AG09319 (cell line): ENCODE results near the gene FYCO1.

ENCODE experiments used
- DNase-seq: peaks from one replicate; pipeline ENCODE4 v3.0.0-alpha.2; 2010; ENCODE audit warnings: low read depth; ENCODE audit errors: extremely low read depth
- TF ChIP-seq, protein P1 (sequence below): IDR thresholded peaks from 2 replicates; pipeline ENCODE4 v1.5.1; 2011; ENCODE audit warnings: low read depth, mild to moderate bottlenecking, inconsistent platforms, low read length, moderate library complexity

Gene FYCO1

DNA sequence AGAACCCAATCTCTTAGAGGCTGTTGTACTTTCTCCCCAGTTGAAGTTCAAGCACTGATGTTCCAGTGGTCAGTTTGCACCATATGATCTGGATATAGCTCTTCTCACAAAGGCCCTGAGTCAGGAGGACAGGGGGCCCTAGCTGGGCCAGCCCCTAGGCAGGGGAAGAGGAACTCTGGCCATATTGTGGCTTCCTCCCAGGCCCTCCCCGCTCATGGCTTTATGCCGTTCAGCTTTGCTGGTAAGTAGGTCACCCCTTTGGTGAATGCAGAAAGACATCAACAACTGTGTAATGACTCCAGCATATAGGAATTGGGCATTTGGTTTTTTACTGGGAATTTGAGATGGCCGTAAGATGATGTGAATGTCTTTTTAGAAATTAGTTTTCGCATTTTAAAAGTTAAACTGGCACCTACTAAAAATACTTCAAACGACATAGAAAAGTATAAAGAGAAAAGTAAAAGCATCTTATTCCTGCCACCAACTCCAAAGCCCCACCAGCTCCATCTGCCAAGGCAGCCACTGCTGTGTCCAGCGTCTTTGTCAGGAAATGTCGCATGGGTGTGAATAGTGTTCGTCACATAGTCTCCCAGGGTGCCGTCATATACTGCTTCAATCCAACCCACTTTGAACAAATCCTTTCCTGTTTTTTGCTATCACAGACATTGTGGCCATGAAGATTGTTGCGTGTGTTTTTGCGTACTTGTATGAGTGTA lies 84.0 kb downstream of the FYCO1 start:
- DNase-seq: no peak
- TF ChIP-seq, protein P1, sequence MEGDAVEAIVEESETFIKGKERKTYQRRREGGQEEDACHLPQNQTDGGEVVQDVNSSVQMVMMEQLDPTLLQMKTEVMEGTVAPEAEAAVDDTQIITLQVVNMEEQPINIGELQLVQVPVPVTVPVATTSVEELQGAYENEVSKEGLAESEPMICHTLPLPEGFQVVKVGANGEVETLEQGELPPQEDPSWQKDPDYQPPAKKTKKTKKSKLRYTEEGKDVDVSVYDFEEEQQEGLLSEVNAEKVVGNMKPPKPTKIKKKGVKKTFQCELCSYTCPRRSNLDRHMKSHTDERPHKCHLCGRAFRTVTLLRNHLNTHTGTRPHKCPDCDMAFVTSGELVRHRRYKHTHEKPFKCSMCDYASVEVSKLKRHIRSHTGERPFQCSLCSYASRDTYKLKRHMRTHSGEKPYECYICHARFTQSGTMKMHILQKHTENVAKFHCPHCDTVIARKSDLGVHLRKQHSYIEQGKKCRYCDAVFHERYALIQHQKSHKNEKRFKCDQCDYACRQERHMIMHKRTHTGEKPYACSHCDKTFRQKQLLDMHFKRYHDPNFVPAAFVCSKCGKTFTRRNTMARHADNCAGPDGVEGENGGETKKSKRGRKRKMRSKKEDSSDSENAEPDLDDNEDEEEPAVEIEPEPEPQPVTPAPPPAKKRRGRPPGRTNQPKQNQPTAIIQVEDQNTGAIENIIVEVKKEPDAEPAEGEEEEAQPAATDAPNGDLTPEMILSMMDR: no peak

DNA sequence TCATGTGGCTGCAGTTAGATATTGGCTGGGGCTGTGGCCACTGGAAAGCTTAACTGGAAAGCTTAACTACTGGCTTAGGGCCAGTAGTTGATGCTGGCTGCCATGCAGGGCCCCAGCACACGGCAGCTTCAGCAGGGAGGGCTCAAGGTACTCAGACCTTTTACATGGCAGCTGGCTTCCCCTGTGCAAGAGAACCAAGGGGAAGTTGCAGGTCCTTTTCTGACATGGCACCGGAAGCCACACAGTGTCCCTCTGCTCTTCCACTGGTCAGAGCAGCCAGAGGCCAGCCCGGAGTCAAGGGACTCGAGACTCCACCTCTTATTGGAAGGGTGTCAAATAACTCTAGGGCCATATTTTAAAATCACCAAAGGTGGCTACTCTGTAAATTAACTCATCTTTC lies 84.7 kb downstream of the FYCO1 start:
- no peak for DNase-seq
- TF ChIP-seq, protein P1: no peak

DNA sequence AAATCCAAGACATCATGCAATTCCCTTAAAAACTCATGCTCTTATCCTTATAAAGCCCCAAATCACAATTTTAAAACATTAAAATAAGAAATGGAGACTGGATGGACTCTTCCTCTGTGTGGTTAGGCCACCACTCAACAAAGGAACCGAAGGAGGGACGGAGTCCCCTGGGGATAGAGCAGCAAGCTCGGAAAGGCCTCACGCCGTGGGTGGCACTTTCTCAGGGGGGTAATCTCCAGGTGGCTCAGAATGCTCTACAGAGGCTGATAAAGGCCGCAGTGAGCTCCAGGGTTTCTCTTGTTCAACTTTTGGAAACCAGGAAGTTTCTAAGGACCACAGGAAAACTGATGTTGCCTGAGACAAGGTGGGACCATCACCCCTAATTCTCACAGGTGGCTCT lies 86.1 kb downstream of the FYCO1 start:
- no peak for DNase-seq
- TF ChIP-seq, protein P1: no peak

DNA sequence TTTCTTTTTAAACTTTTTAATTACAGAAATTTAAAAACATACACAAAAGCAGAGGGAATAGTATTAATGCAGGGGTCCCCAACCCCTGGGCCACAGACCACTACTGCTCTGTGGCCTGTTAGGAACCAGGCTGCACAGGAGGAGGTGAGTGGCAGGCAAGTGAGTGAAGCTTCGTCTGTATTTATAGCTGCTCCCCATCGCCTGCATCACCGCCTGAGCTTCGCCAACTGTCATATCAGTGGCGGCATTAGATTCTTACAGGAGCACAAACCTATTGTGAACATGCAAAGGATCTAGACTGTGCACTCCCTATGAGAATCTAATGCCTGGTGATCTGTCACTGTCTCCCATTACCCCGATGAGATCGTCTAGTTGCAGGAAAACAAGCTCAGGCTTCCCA lies 86.9 kb downstream of the FYCO1 start:
- DNase-seq: no peak
- TF ChIP-seq, protein P1: no peak

DNA sequence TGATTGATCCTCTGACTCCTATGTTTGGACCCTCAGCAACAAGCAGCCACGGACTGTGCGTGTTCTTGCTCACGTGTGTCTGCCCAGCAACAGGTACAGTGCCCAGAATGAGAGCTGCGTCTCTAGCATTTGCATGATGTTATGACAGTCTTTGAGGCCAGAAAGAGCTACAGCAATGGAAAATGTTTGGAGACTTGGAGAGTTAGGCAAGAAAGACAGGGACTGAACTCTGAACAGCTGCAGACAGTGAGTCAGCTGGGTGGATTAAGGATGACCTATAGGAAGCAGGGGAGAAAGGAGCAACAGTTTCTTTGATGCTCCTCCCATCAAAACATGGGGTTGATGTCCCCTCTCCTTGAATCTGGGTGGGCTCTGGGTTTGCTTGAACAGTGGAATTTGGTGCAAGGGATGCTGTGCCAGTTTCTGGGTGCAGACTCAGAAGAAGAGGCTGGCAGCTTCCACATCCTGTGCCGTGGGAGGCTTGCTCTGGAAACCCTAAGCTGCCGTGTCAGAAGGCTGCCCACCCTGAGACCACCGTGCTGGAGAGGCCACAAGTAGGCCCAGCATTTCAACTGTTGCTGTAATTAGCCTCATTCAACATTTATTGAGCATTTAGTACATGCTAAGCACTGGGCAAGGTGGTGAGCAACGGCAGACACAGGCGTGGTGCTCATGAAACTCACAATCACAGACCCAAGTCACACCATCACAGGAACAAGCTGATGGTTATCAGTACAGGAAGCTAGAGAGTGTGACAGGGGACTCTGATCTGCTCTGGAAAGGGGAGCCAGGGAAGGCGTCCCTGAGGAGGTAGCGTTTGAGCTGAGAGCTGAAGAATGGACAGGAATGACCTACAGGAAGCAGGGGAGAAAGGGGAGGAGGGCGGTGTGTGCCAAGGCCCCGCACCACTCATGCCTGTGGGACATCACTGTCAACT lies 87.6 kb downstream of the FYCO1 start:
- TF ChIP-seq, protein P1: no peak
- DNase-seq: no peak

DNA sequence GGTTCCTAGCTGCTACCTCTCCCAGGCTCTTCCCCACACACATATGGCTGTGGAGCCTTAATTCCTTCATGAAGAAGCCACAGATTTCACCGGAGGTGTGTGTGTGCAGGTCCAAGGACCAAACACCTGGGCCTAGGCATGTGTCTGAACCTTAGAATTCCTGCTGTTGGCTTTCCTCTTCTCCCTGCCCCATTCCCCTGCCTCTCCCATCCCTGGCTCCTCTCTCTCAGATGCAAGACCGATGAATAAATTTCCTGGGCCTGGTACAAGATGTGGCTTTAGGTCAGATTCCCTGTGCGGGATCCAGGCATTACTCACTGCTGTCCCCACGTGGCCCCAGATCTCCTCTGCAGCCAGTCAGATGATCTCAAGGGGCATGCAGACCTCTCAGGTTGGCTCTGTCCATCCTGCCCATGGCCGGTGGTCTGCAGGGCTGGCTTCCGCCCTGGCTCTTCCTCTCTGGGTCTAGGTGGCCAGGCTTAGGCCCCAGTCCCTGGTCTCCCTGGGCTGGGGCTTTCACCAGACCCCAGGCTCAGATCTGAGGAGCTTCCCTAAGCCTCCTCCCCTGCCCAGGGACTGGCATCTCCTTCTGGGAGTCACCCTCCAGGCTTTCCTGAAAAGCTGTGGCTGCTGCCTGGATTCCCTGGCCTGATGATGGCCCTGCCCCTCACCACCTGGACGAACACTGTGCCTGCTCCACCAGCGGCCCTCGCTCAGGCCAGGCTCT lies 88.8 kb downstream of the FYCO1 start:
- TF ChIP-seq, protein P1: peak; percentile 69
- DNase-seq: no peak
